SK-N-SH treated with all-trans-retinoic acid at 6 μM for 48 hours (cell line): ENCODE measurements around the gene ORC6.

ENCODE experiments used
- CSRNP3 ChIP-seq: fragments of 250-450 bp; sonication (Bioruptor Pico); IDR thresholded peaks from 2 replicates; pipeline ENCODE4 v1.5.1; 2021; ENCODE audit warnings: mild to moderate bottlenecking, moderate library complexity
- PATZ1 ChIP-seq: fragments of 250-450 bp; sonication (Bioruptor Pico); IDR thresholded peaks from 2 replicates; pipeline ENCODE4 v1.8.0; 2020; ENCODE audit warnings: mild to moderate bottlenecking, moderate library complexity, borderline replicate concordance
- RARB ChIP-seq: fragments of 250-450 bp; sonication (Bioruptor Pico); IDR thresholded peaks from 2 replicates; pipeline ENCODE4 v1.8.0; 2021; ENCODE audit warnings: mild to moderate bottlenecking, moderate library complexity
- TSHZ2 ChIP-seq: fragments of 250-450 bp; sonication (Bioruptor Pico); IDR thresholded peaks from 2 replicates; pipeline ENCODE4 v1.5.0; 2020; ENCODE audit warnings: mild to moderate bottlenecking, moderate library complexity
- ZC3H10 ChIP-seq: fragments of 250-450 bp; sonication (Bioruptor Pico); IDR thresholded peaks from 2 replicates; pipeline ENCODE4 v1.5.1; 2021; ENCODE audit warnings: mild to moderate bottlenecking, moderate library complexity

- TF ChIP-seq PATZ1, result no peak
- TF ChIP-seq ZC3H10 (CRISPR knock-in tag), result no peak
- TF ChIP-seq TSHZ2 (CRISPR knock-in tag), result no peak
- TF ChIP-seq CSRNP3, result no peak
- no peak for TF ChIP-seq RARB (CRISPR knock-in tag)
These were observed 31.2 kb downstream of the ORC6 start for GRCh38 chr16:46720619-46721018.
